ENCODE results near the gene TNIP2.

- TF ChIP-seq GATA2 (IDR thresholded peaks at IDR 0.05; ENCODE audit: insufficient read depth, insufficient read length, low read depth, low read length) (no peak), MYC (IDR thresholded peaks at IDR 0.05; ENCODE audit: low read depth, low read length) (no peak), EZH2 (IDR thresholded peaks at IDR 0.05; ENCODE audit: borderline replicate concordance, low read depth, low read length, severe bottlenecking) (no peak)
- TF ChIP-seq, protein P1, sequence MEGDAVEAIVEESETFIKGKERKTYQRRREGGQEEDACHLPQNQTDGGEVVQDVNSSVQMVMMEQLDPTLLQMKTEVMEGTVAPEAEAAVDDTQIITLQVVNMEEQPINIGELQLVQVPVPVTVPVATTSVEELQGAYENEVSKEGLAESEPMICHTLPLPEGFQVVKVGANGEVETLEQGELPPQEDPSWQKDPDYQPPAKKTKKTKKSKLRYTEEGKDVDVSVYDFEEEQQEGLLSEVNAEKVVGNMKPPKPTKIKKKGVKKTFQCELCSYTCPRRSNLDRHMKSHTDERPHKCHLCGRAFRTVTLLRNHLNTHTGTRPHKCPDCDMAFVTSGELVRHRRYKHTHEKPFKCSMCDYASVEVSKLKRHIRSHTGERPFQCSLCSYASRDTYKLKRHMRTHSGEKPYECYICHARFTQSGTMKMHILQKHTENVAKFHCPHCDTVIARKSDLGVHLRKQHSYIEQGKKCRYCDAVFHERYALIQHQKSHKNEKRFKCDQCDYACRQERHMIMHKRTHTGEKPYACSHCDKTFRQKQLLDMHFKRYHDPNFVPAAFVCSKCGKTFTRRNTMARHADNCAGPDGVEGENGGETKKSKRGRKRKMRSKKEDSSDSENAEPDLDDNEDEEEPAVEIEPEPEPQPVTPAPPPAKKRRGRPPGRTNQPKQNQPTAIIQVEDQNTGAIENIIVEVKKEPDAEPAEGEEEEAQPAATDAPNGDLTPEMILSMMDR (IDR thresholded peaks at IDR 0.05; ENCODE audit: extremely low read depth in 1 of 2, insufficient read depth in 1 of 2, low read depth in 1 of 2, low read length in 2 of 2), result no peak
- TF ChIP-seq, protein P2, sequence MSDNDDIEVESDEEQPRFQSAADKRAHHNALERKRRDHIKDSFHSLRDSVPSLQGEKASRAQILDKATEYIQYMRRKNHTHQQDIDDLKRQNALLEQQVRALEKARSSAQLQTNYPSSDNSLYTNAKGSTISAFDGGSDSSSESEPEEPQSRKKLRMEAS (IDR thresholded peaks at IDR 0.05; ENCODE audit: insufficient read depth, insufficient read length), result no peak
These were observed 53.8 kb downstream of the TNIP2 start for GRCh38 chr4:2702361-2702760.

Data from endothelial cell of umbilical vein (primary cell).